IMR-90 (cell line): ENCODE measurements around the gene CCNI. TPM values are rescaled to one million over a fixed set of nuclear protein-coding genes. Genes with fewer than 3 reads are reported as not detected.

Experiments used
- ATAC-seq: fragments of 200-7000 bp; cut with Tn5 transposase; 2 replicates; pipeline ENCODE4 v1.9.1; 2020; ENCODE audit warnings: low read depth, mild to moderate bottlenecking, moderate library complexity
- BruUV-seq: library from RNA; stranded (reverse); fragments of 400-500 nt; replicated peaks from 2 replicates; lab custom pipeline; 2021; lab: Mats Ljungman, UMichigan
- CTCF ChIA-PET: fragments of 300-600 bp; formaldehyde crosslinking; extraction: SDS; loops from one replicate; lab custom pipeline; 2021; ENCODE audit warnings: antibody characterized with exemption; lab: Yijun Ruan, JAX
- POLR2A ChIA-PET: fragments of 300-600 bp; sonication (Branson Sonifier 250); formaldehyde crosslinking; loops from one replicate; lab custom pipeline; 2022; ENCODE audit warnings: antibody characterized with exemption; ENCODE audit not compliant: unreplicated experiment; lab: Charles Lee
- DNase-seq: peaks from one replicate; pipeline ENCODE4 v3.0.0; 2013
- H2AFZ ChIP-seq: replicated peaks from 2 replicates; pipeline ENCODE3; 2013; ENCODE audit warnings: low read length, mild to moderate bottlenecking; ENCODE audit not compliant: poor library complexity
- H2AK5ac ChIP-seq: 2 replicates; pipeline ENCODE4 v1.6.1; 2013; ENCODE audit warnings: low read depth, low read length, inconsistent platforms
- H2AK9ac ChIP-seq: replicated peaks from 2 replicates; pipeline ENCODE3; 2013; ENCODE audit warnings: mild to moderate bottlenecking, low read depth, low read length, moderate library complexity; ENCODE audit not compliant: poor library complexity
- H2BK120ac ChIP-seq: 2 replicates; pipeline ENCODE4 v1.6.1; 2013; ENCODE audit warnings: low read depth, low read length, inconsistent platforms
- H2BK15ac ChIP-seq: 3 replicates; pipeline ENCODE4 v1.6.1; 2013; ENCODE audit warnings: low read depth, low read length, inconsistent platforms
- H2BK20ac ChIP-seq: 2 replicates; pipeline ENCODE4 v1.6.1; 2013; ENCODE audit warnings: low read depth, mild to moderate bottlenecking, inconsistent platforms, low read length, moderate library complexity
- H2BK5ac ChIP-seq: 2 replicates; pipeline ENCODE4 v1.6.1; 2013; ENCODE audit warnings: mild to moderate bottlenecking, low read depth, low read length, inconsistent platforms; ENCODE audit not compliant: poor library complexity, severe bottlenecking
- H3K14ac ChIP-seq: replicated peaks from 2 replicates; pipeline ENCODE4 v1.6.1; 2013; ENCODE audit warnings: low read depth, low read length, inconsistent platforms
- H3K18ac ChIP-seq: 2 replicates; pipeline ENCODE4 v1.6.1; 2013; ENCODE audit warnings: low read depth, low read length, control low read depth
- H3K23ac ChIP-seq: 2 replicates; pipeline ENCODE4 v1.6.1; 2013; ENCODE audit warnings: low read depth, low read length, inconsistent platforms
- H3K27ac ChIP-seq: 2 replicates; pipeline ENCODE4 v1.5.1; 2013; ENCODE audit warnings: mild to moderate bottlenecking, control low read depth, low read length; ENCODE audit not compliant: insufficient read depth
- H3K27me3 ChIP-seq: 2 replicates; pipeline ENCODE4 v1.6.1; 2013; ENCODE audit warnings: low read length; ENCODE audit not compliant: control insufficient read depth, insufficient read depth
- H3K36me3 ChIP-seq: 2 replicates; pipeline ENCODE4 v1.6.1; 2013; ENCODE audit warnings: low read length, mixed read lengths; ENCODE audit not compliant: control insufficient read depth, insufficient read depth
- H3K4ac ChIP-seq: 2 replicates; pipeline ENCODE4 v1.6.1; 2013; ENCODE audit warnings: low read depth, low read length, inconsistent platforms
- H3K4me1 ChIP-seq: 2 replicates; pipeline ENCODE4 v1.6.1; 2013; ENCODE audit warnings: low read length, mixed read lengths; ENCODE audit not compliant: control insufficient read depth, insufficient read depth
- H3K4me2 ChIP-seq: 2 replicates; pipeline ENCODE4 v1.6.1; 2013; ENCODE audit warnings: low read depth, mild to moderate bottlenecking, control low read depth, low read length, moderate library complexity
- H3K4me3 ChIP-seq: 2 replicates; pipeline ENCODE4 v1.5.1; 2013; ENCODE audit warnings: low read depth, mild to moderate bottlenecking, control low read depth, low read length, moderate library complexity; ENCODE audit not compliant: insufficient read depth
- H3K56ac ChIP-seq: 2 replicates; pipeline ENCODE4 v1.6.1; 2013; ENCODE audit warnings: low read length, inconsistent platforms; ENCODE audit not compliant: insufficient read depth; ENCODE audit errors: extremely low read depth
- H3K79me1 ChIP-seq, 2 experiments: 2 replicates each; pipeline ENCODE4 v1.6.1; 2013; ENCODE audit warnings: low read length in 2 of 2, inconsistent platforms in 1 of 2, low read depth in 1 of 2
- H3K9ac ChIP-seq: 2 replicates; pipeline ENCODE4 v1.6.1; 2013; ENCODE audit warnings: low read depth, low read length, control low read depth
- H3K9me1 ChIP-seq: 2 replicates; pipeline ENCODE4 v1.6.1; 2013; ENCODE audit warnings: low read length, inconsistent platforms; ENCODE audit not compliant: insufficient read depth
- H3K9me3 ChIP-seq: 2 replicates; pipeline ENCODE4 v1.6.1; 2013; ENCODE audit warnings: low read length; ENCODE audit not compliant: control insufficient read depth, insufficient read depth
- H4K20me1 ChIP-seq: 2 replicates; pipeline ENCODE4 v1.6.1; 2013; ENCODE audit warnings: low read length, inconsistent platforms; ENCODE audit not compliant: insufficient read depth
- H4K5ac ChIP-seq: 2 replicates; pipeline ENCODE4 v1.6.1; 2013; ENCODE audit warnings: mild to moderate bottlenecking, low read depth, low read length, control low read depth
- H4K8ac ChIP-seq, 2 experiments: 2 replicates each; pipeline ENCODE4 v1.6.1; 2013; ENCODE audit warnings: low read depth in 2 of 2, low read length in 2 of 2, control low read depth in 1 of 2, inconsistent platforms in 1 of 2
- H4K91ac ChIP-seq: 2 replicates; pipeline ENCODE4 v1.6.1; 2013; ENCODE audit warnings: low read depth, low read length, inconsistent platforms; ENCODE audit not compliant: insufficient read depth
- CEBPB ChIP-seq: IDR thresholded peaks from 2 replicates; pipeline ENCODE4 v1.6.1; 2012; ENCODE audit warnings: low read depth, low read length, improper control_type of control experiment
- RAD21 ChIP-seq: IDR thresholded peaks from 2 replicates; pipeline ENCODE4 v1.6.1; 2012; ENCODE audit warnings: low read length, improper control_type of control experiment
- SMC3 ChIP-seq: fragments of 150-350 bp; IDR thresholded peaks from 2 replicates; pipeline ENCODE4 v1.6.1; 2016; ENCODE audit warnings: low read depth, mild to moderate bottlenecking, antibody characterized with exemption, low read length, moderate library complexity
- WGBS, 2 experiments: methylation state at CpG; one replicate each; pipeline versions ENCODE4 v1.1.5 to v1.1.7; 2013; ENCODE audit warnings: missing lambda C conversion rate in 2 of 2; ENCODE audit not compliant: insufficient read length in 1 of 2; ENCODE audit errors: extremely low coverage in 2 of 2; 5-methylcytosine and 5-hydroxymethylcytosine counted together
- dilution Hi-C: fragments of 300-500 bp; cut with HindIII; formaldehyde crosslinking; loops from one replicate; pipeline ENCODE4 v1.14.3; 2018; ENCODE audit warnings: low sequenced_read_pairs; ENCODE audit not compliant: unreplicated experiment
- in situ Hi-C: fragments of 300-500 bp; cut with MboI; formaldehyde crosslinking; loops from 3 replicates; pipeline ENCODE4 v1.14.3; 2019; ENCODE audit warnings: low sequenced_read_pairs, inconsistent platforms, mixed read lengths
- intact Hi-C: fragments of 100-400 bp; cut with micrococcal nuclease; formaldehyde crosslinking; loops from 2 replicates; pipeline ENCODE4 v1.10.0; 2022
- polyA plus RNA-seq, 3 experiments: library from polyadenylated mRNA; depleted of rRNA; stranded (reverse); fragments of >200 nt; gene quantifications; 2 replicates each; pipeline ENCODE4 v1.2.3, GENCODE V29; 2012; ENCODE audit warnings: low replicate concordance in 1 of 3
- total RNA-seq: library from RNA; depleted of rRNA; stranded (reverse); fragments of >200 nt; gene quantifications from 2 replicates; pipeline ENCODE4 v1.2.3, GENCODE V29; 2012
- TF ChIP-seq, protein P1 (sequence below): conservative IDR thresholded peaks from 2 replicates; pipeline ENCODE4 v1.5.1; 2012; ENCODE audit warnings: mild to moderate bottlenecking, low read depth, low read length, improper control_type of control experiment

Gene CCNI
- total and polyA plus RNA-seq, 2 of the 4 experiments (the other 2 are of a cell fraction), result 70.1 to 100 TPM

DNA sequence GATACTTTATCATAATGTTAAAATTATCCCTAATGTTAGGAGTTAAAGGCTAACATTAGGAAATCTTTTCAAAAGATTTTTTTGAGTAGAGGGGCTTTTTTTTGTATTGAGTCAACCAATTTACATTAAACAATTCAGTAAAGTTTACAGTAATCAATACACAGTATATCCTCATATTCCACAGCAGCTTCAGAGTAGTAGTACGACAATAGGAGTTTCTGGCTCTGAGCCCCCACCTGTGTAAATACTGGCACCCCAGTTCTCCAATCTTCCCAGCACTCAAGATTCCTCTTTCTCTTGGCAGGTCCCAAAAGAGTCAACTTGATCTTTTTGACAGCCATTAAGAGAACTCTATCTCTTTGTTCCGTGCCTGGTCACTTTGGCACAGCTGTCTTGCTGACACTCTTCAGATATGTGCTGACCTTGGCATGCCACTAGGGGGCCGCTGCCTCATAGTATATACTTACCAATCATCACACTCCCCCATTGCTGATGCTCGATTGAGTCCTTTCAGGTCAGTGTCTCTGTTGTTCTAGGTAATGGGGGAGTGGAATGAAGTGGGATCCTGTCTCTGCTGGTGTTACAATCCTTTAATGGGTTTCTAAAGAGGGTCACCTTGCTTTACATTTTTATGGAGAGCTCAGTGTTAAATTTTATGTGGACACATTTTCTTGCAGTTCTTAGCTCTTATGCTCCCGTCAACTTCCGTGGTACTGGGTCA, 19.5 kb upstream of the CCNI start:
- no peak overlapping the region for H3K18ac ChIP-seq
- no peak overlapping the region for H2AK5ac ChIP-seq
- H2BK120ac ChIP-seq, result no peak overlapping the region
- DNase-seq (peak; percentile 31), ATAC-seq (peak; percentile 96)
- H4K20me1 ChIP-seq, result no peaks in the 10 kb centered on the region
- no peak overlapping the region for H3K9ac ChIP-seq
- H3K9me3 ChIP-seq, result no peaks in the 10 kb centered on the region
- H3K4ac ChIP-seq, result no peak overlapping the region
- CTCF ChIA-PET, result interaction anchor here (0.6 to 1.9 kb wide), 12 partner anchors 10 to 145 kb away, joined by 3 to 14 read pairs (median 3); no protein-coding TSS in a partner anchor
- no peak overlapping the region for H3K56ac ChIP-seq
- no peaks in the 10 kb centered on the region for H3K36me3 ChIP-seq
- no peak overlapping the region for H4K91ac ChIP-seq
- no peak overlapping the region for H2BK5ac ChIP-seq
- WGBS, 2 experiments, result 100% methylated on average over 2 of the region's 6 CpGs; no CpG with 5 or more reads in 1 of the 2 experiments
- peak; percentile 34 for TF ChIP-seq RAD21
- peak; percentile 35; the same call in 1 of the 2 replicates for TF ChIP-seq SMC3
- TF ChIP-seq, protein P1, sequence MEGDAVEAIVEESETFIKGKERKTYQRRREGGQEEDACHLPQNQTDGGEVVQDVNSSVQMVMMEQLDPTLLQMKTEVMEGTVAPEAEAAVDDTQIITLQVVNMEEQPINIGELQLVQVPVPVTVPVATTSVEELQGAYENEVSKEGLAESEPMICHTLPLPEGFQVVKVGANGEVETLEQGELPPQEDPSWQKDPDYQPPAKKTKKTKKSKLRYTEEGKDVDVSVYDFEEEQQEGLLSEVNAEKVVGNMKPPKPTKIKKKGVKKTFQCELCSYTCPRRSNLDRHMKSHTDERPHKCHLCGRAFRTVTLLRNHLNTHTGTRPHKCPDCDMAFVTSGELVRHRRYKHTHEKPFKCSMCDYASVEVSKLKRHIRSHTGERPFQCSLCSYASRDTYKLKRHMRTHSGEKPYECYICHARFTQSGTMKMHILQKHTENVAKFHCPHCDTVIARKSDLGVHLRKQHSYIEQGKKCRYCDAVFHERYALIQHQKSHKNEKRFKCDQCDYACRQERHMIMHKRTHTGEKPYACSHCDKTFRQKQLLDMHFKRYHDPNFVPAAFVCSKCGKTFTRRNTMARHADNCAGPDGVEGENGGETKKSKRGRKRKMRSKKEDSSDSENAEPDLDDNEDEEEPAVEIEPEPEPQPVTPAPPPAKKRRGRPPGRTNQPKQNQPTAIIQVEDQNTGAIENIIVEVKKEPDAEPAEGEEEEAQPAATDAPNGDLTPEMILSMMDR, result peak; percentile 53
- no peak for TF ChIP-seq CEBPB
- H3K4me3 ChIP-seq, result no peak overlapping the region
- no peak overlapping the region for H3K23ac ChIP-seq
- H2AK9ac ChIP-seq, result no peak overlapping the region
- POLR2A ChIA-PET, result no interaction called here
- in situ Hi-C loops, result no loop called here
- H2BK20ac ChIP-seq, result no peak overlapping the region
- no peak overlapping the region for H3K27ac ChIP-seq
- no peak overlapping the region for H3K14ac ChIP-seq
- BruUV-seq, result no TSS peak
- no peaks in the 10 kb centered on the region for H3K9me1 ChIP-seq
- peak overlapping the region; percentile 5 for H2AFZ ChIP-seq
- no peak overlapping the region for H4K5ac ChIP-seq
- H3K4me1 ChIP-seq, result no peaks in the 10 kb centered on the region
- H3K27me3 ChIP-seq, result no peaks in the 10 kb centered on the region
- no peak overlapping the region for H4K8ac ChIP-seq
- dilution Hi-C loops, result no loop called here
- H3K79me1 ChIP-seq, result no peaks in the 10 kb centered on the region
- no peak overlapping the region for H2BK15ac ChIP-seq
- intact Hi-C loops, result loop anchor here (1.0 to 5.0 kb wide), 3 partner anchors 57 to 212 kb away; no protein-coding TSS in a partner anchor
- no peak overlapping the region for H3K4me2 ChIP-seq
